SK-N-MC (cell line): Measurements from ENCODE around the gene ZNF644.
"Not testable (repeated sequence)": the region's sequence is repeated elsewhere in the genome, so short reads cannot be mapped to it uniquely, and the experiment has no call there.

Experiments used
- DNase-seq: peaks from one replicate; pipeline ENCODE4 v3.0.0-alpha.2; 2011; ENCODE audit warnings: low read depth, low spot score
- H3K27ac ChIP-seq: fragments of 200-600 bp; sonication (generic); 2 replicates; pipeline ENCODE4 v1.5.1; 2016; ENCODE audit warnings: mixed run types
- H3K36me3 ChIP-seq: fragments of 200-600 bp; sonication (generic); 2 replicates; pipeline ENCODE4 v1.6.1; 2017; ENCODE audit warnings: antibody characterized with exemption, low read length, mixed read lengths; ENCODE audit not compliant: insufficient read depth
- H3K4me3 ChIP-seq: fragments of 200-600 bp; sonication (generic); 2 replicates; pipeline ENCODE4 v1.5.1; 2016
- H3K9ac ChIP-seq: fragments of 200-600 bp; sonication (generic); 2 replicates; pipeline ENCODE4 v1.8.0; 2017; ENCODE audit warnings: mixed run types, mixed read lengths; ENCODE audit not compliant: insufficient read length
- H3K9me3 ChIP-seq: fragments of 200-600 bp; sonication (generic); 2 replicates; pipeline ENCODE4 v1.6.1; 2017; ENCODE audit warnings: low read depth, mild to moderate bottlenecking, antibody characterized with exemption, low read length, moderate library complexity, mixed read lengths
- EZH2 ChIP-seq: fragments of 200-600 bp; sonication (generic); IDR thresholded peaks from one replicate; pipeline ENCODE4 v1.6.1; 2017; ENCODE audit warnings: antibody characterized with exemption
- FOXP2 ChIP-seq: optimal IDR thresholded peaks from 2 replicates; pipeline ENCODE3; 2011; ENCODE audit warnings: mild to moderate bottlenecking, moderate library complexity; ENCODE audit not compliant: insufficient read depth; ENCODE audit errors: extremely low read length, control extremely low read depth
- POLR2AphosphoS5 ChIP-seq: IDR thresholded peaks from 2 replicates; pipeline ENCODE4 v1.6.1; 2012; ENCODE audit warnings: mild to moderate bottlenecking, low read depth, low read length, borderline replicate concordance

ZNF644 gene

GRCh38 chr1:90891756-90892155 is 130.1 kb downstream of the ZNF644 start:
- H3K4me3 ChIP-seq, H3K36me3 ChIP-seq, DNase-seq, H3K9me3 ChIP-seq, H3K27ac ChIP-seq, H3K9ac ChIP-seq: not testable (repeated sequence)

DNA sequence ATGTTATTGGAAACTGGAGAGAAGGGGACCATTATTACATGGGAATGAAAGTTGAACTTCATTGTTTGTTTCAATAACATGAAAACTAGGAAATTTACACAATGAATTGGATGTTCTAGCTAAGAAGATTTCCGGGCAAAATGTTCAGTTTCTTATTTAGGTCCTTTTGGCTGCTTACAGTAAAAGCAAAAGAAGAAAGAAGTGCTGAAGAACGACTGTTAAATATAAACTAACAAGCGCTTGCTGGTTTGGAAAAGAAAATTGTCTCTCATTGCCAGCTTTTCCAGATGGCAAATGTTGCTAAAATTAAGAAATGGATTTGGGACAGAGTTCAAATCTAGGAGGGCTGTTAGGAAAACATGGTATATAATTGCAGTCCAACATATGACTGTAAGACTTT is 139.6 kb downstream of the ZNF644 start:
- Histone ChIP-seq H3K4me3 (no peak overlapping the region), H3K36me3 (no peaks in the 10 kb centered on the region), H3K9me3 (no peaks in the 10 kb centered on the region; the same call in 1 of the 2 replicates), H3K9ac (no peak overlapping the region), H3K27ac (no peak overlapping the region)
- no peak for TF ChIP-seq EZH2
- no peak for TF ChIP-seq FOXP2
- no peak for TF ChIP-seq POLR2AphosphoS5
- DNase-seq: no peak

DNA sequence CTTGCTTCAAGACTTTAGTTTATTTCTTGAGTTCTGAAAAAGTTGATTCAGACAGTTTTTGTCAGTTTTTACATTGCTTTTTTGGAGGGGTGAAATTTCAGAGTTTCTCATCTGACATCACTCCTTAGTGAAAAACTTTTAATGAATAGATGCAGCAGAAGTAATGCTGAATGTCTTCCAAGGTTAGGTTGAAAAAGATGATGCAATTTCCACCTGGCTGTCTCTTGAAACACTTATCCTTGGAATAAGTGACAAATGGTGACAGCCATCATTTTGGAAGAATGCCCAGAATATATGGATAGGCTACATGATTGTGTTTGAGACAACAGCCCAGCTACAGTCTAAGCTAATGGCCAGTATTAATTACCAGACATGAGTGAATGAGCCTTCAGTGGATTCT is 140.8 kb downstream of the ZNF644 start:
- Histone ChIP-seq H3K27ac (no peak overlapping the region), H3K9me3 (no peaks in the 10 kb centered on the region; the same call in 1 of the 2 replicates), H3K36me3 (no peaks in the 10 kb centered on the region), H3K9ac (no peak overlapping the region), H3K4me3 (no peak overlapping the region)
- no peak for DNase-seq
- TF ChIP-seq EZH2 (no peak), FOXP2 (no peak), POLR2AphosphoS5 (no peak)

GRCh38 chr1:90879281-90879680 is 142.6 kb downstream of the ZNF644 start:
- no peak for DNase-seq
- Histone ChIP-seq H3K4me3 (no peak overlapping the region), H3K36me3 (no peaks in the 10 kb centered on the region), H3K27ac (no peak overlapping the region), H3K9me3 (no peaks in the 10 kb centered on the region; the same call in 1 of the 2 replicates), H3K9ac (no peak overlapping the region)
- TF ChIP-seq EZH2: no peak
- TF ChIP-seq POLR2AphosphoS5: no peak
- TF ChIP-seq FOXP2: no peak

GRCh38 chr1:90876101-90876500 is 145.7 kb downstream of the ZNF644 start:
- Histone ChIP-seq H3K9me3 (no peaks in the 10 kb centered on the region; the same call in 1 of the 2 replicates), H3K4me3 (no peak overlapping the region), H3K9ac (no peak overlapping the region), H3K27ac (no peak overlapping the region), H3K36me3 (no peaks in the 10 kb centered on the region)
- TF ChIP-seq EZH2 (no peak), FOXP2 (no peak), POLR2AphosphoS5 (no peak)
- no peak for DNase-seq
